Measurements from ENCODE around the gene CCL25. TPM values are rescaled to one million over a fixed set of nuclear protein-coding genes. Genes with fewer than 3 reads are reported as not detected.

The CCL25 gene
- polyA plus RNA-seq, 6 donors from 2014 or later: 0.71 TPM; not detected in 5

- Mint-ChIP-seq H3K9me3 (no peaks in the 10 kb centered on the region), H3K27me3 (no peaks in the 10 kb centered on the region), H3K4me1 (peaks cover 6 to 11% (median 10%) of the 10 kb centered on the region in 3 donors)
These were observed 4.0 kb downstream of the CCL25 start for GRCh38 chr19:8056533-8056932.

GRCh38 chr19:8057545-8058270 lies 5.1 kb downstream of the CCL25 start:
- Mint-ChIP-seq H3K27me3 (peaks cover 0 to 6% (median 0%) of the 10 kb centered on the region in 3 donors), H3K36me3 (no peaks in the 10 kb centered on the region), H3K27ac (no peak overlapping the region), H3K4me1 (peaks cover 0 to 2% (median 0%) of the 10 kb centered on the region in 3 donors), H3K4me3 (no peak overlapping the region), H3K9me3 (no peaks in the 10 kb centered on the region)
- DNase-seq (no peak), ATAC-seq (ENCODE audit: low read depth in 2 of 2) (no peak)

More at GRCh38 chr19:8056533-8056932, 4.0 kb downstream of the CCL25 start:
- ATAC-seq (ENCODE audit: low read depth in 2 of 2) (no peak), DNase-seq (no peak)
- Mint-ChIP-seq H3K4me3 (no peak overlapping the region), H3K36me3 (no peaks in the 10 kb centered on the region), H3K27ac (no peak overlapping the region)

DNA sequence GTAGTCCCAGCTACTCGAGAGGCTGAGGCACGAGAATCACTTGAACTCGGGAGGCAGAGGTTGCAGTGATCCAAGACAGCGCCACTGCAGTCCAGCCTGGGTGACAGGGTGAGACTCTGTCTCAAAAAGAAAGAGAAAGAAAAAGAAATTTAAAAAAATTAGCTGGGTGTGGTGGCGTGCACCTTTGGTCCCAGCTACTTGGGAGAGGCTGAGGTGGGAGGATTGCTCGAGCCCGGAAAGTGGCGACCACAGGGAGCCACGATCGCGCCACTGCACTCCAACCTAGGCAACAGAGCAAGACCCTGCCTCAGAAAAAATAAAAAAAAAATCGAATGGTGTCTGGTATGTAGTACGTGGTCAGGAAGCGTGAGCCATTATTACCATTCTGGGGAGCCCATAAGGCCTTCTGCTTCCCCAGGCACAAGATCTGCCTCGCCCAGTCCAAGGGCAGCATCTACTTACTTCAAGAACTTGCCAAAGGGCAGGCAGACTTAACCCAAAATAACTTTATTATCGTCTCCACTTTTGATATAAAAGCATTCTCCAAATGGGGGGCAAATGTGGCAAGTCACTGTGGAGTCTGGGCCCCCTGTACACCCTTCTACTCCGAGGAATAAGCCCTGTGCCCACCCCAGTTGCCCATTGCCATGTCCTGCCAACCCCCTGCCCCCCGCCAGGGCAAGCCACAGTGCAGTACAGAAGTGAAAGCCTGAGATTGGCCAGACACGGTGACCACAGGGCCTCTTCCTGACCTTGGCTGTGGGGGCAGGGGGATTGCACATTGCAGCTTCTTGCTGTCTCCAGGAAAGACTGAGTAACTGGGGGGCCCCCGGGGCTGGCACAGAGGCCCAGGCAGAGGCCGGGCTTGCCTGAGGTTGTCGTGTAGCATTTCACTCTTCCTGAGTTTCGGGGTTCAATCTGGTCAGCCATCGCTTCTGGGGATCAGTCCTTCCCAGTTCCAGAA lies 12.6 kb downstream of the CCL25 start:
- ATAC-seq (ENCODE audit: low read depth in 2 of 2) (no peak), DNase-seq (no peak)
- Mint-ChIP-seq H3K4me1 (no peaks in the 10 kb centered on the region), H3K9me3 (peaks cover 7 to 21% (median 16%) of the 10 kb centered on the region in 7 donors), H3K36me3 (peaks cover 4 to 5% of the 10 kb centered on the region in 2 donors), H3K4me3 (peak overlapping the region in 1 of 8 donors; percentile 35), H3K27ac (no peak overlapping the region), H3K27me3 (peaks cover 0 to 7% (median 0%) of the 10 kb centered on the region in 3 donors)

DNA sequence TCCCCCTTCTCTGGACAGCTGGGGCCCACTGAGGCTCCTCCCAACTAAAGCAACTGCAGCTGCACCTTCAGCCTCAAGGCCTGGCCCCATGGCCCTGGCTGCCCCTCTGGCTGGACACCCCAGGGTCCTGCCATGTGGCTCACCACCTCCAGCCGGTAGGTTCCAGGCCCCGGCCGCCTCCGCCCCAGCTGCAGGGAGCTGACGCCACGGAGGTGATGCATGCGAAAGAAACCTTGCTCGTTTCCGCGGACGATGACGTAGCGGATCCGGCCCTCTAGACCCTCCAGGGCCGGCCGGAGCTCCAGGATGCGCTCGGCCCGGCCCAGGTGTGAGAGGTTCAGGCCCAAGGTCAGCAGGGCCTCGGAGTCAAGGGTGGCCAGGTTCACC lies 13.3 kb downstream of the CCL25 start:
- Mint-ChIP-seq H3K9me3 (peaks cover 11 to 26% (median 22%) of the 10 kb centered on the region in 7 donors), H3K36me3 (peaks cover 5 to 10% of the 10 kb centered on the region in 2 donors), H3K27ac (no peak overlapping the region), H3K4me3 (no peak overlapping the region), H3K4me1 (no peaks in the 10 kb centered on the region), H3K27me3 (peaks cover 0 to 8% (median 0%) of the 10 kb centered on the region in 3 donors)
- DNase-seq (no peak), ATAC-seq (ENCODE audit: low read depth in 2 of 2) (no peak)

GRCh38 chr19:8069096-8069973 lies 16.8 kb downstream of the CCL25 start:
- Mint-ChIP-seq H3K36me3 (peaks cover 5 to 18% of the 10 kb centered on the region in 2 donors), H3K4me1 (peaks cover 0 to 6% (median 0%) of the 10 kb centered on the region in 3 donors), H3K9me3 (peaks cover 17 to 36% (median 27%) of the 10 kb centered on the region in 7 donors), H3K27me3 (peaks cover 0 to 9% (median 1%) of the 10 kb centered on the region in 3 donors), H3K4me3 (no peak overlapping the region), H3K27ac (no peak overlapping the region)
- DNase-seq (no peak), ATAC-seq (ENCODE audit: low read depth in 2 of 2) (no peak)

- Mint-ChIP-seq H3K36me3 (peaks cover 5 to 21% of the 10 kb centered on the region in 2 donors), H3K9me3 (peaks cover 17 to 39% (median 29%) of the 10 kb centered on the region in 7 donors), H3K4me3 (no peak overlapping the region), H3K4me1 (peaks cover 0 to 6% (median 0%) of the 10 kb centered on the region in 3 donors), H3K27me3 (peaks cover 0 to 9% (median 5%) of the 10 kb centered on the region in 3 donors), H3K27ac (no peak overlapping the region)
- DNase-seq (no peak), ATAC-seq (ENCODE audit: low read depth in 2 of 2) (no peak)
These were observed 19.4 kb downstream of the CCL25 start for GRCh38 chr19:8071912-8072311.

GRCh38 chr19:8074501-8074900 lies 21.9 kb downstream of the CCL25 start:
- H3K36me3 Mint-ChIP-seq: peaks cover 5 to 21% of the 10 kb centered on the region in 2 donors
- H3K4me3 Mint-ChIP-seq: no peak overlapping the region
- peaks cover 0 to 6% (median 0%) of the 10 kb centered on the region in 3 donors for H3K4me1 Mint-ChIP-seq
- H3K27me3 Mint-ChIP-seq: peaks cover 0 to 9% (median 7%) of the 10 kb centered on the region in 3 donors
- peak overlapping the region in 1 of 6 donors; percentile 96 for H3K27ac Mint-ChIP-seq
- no peak for DNase-seq
- ATAC-seq (ENCODE audit: low read depth in 2 of 2): no peak
- peaks cover 13 to 26% (median 20%) of the 10 kb centered on the region in 7 donors for H3K9me3 Mint-ChIP-seq

GRCh38 chr19:8075158-8076074 lies 22.9 kb downstream of the CCL25 start:
- Mint-ChIP-seq H3K4me3 (no peak overlapping the region), H3K36me3 (peaks cover 0 to 14% of the 10 kb centered on the region in 2 donors), H3K27me3 (peaks cover 0 to 9% (median 7%) of the 10 kb centered on the region in 3 donors), H3K9me3 (peaks cover 8 to 17% (median 11%) of the 10 kb centered on the region in 7 donors), H3K27ac (peak overlapping the region in 2 of 6 donors; percentile 6 to 54), H3K4me1 (peaks cover 0 to 6% (median 0%) of the 10 kb centered on the region in 3 donors)
- ATAC-seq (ENCODE audit: low read depth in 2 of 2): no peak
- no peak for DNase-seq

GRCh38 chr19:8079988-8080387 lies 27.4 kb downstream of the CCL25 start:
- H3K36me3 Mint-ChIP-seq: peaks cover 0 to 8% of the 10 kb centered on the region in 2 donors
- no peak for ATAC-seq (ENCODE audit: low read depth in 2 of 2)
- peaks cover 6 to 16% (median 7%) of the 10 kb centered on the region in 3 donors for H3K27me3 Mint-ChIP-seq
- H3K4me1 Mint-ChIP-seq: no peaks in the 10 kb centered on the region
- DNase-seq: no peak
- H3K27ac Mint-ChIP-seq: no peak overlapping the region
- no peak overlapping the region for H3K4me3 Mint-ChIP-seq
- peaks cover 0 to 2% (median 0%) of the 10 kb centered on the region in 7 donors for H3K9me3 Mint-ChIP-seq

DNA sequence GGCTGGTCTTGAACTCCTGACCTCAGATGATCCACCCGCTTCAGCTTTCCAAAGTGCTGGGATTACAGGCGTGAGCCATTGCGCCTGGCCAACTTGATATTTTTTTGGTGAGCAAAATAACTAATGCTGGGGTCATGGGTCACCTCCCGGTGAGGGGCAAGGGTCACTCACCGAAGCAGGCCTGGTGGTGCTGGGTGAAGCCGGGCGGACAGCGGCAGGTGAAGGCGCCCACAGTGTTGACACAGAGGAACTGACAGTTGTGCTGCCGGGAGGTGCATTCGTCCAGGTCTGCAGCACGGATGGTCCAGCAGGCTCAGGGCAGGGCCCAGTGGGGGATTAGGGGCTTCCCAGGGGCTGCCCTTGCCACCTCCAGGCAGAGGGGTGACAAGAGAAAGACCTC lies 28.3 kb downstream of the CCL25 start:
- Mint-ChIP-seq H3K36me3 (peaks cover 0 to 8% of the 10 kb centered on the region in 2 donors), H3K4me1 (no peaks in the 10 kb centered on the region), H3K27me3 (peaks cover 6 to 16% (median 7%) of the 10 kb centered on the region in 3 donors), H3K4me3 (no peak overlapping the region), H3K27ac (peak overlapping the region in 1 of 6 donors; percentile 72), H3K9me3 (no peaks in the 10 kb centered on the region)
- ATAC-seq (ENCODE audit: low read depth in 2 of 2): no peak
- DNase-seq: no peak

GRCh38 chr19:8081569-8082550 lies 29.3 kb downstream of the CCL25 start:
- DNase-seq (no peak), ATAC-seq (ENCODE audit: low read depth in 2 of 2) (no peak)
- Mint-ChIP-seq H3K27me3 (peaks cover 6 to 16% (median 7%) of the 10 kb centered on the region in 3 donors), H3K4me1 (no peaks in the 10 kb centered on the region), H3K36me3 (peaks cover 0 to 8% of the 10 kb centered on the region in 2 donors), H3K9me3 (no peaks in the 10 kb centered on the region), H3K27ac (no peak overlapping the region), H3K4me3 (no peak overlapping the region)

Data from naive B cell (primary cell).